NCI-H524 (cell line): ENCODE results near the gene PTRH1.

Experiments
- DNase-seq, 2 experiments: peaks; one replicate each; lab custom pipeline; 2025; lab: John Stamatoyannopoulos, UW

Gene PTRH1

DNA sequence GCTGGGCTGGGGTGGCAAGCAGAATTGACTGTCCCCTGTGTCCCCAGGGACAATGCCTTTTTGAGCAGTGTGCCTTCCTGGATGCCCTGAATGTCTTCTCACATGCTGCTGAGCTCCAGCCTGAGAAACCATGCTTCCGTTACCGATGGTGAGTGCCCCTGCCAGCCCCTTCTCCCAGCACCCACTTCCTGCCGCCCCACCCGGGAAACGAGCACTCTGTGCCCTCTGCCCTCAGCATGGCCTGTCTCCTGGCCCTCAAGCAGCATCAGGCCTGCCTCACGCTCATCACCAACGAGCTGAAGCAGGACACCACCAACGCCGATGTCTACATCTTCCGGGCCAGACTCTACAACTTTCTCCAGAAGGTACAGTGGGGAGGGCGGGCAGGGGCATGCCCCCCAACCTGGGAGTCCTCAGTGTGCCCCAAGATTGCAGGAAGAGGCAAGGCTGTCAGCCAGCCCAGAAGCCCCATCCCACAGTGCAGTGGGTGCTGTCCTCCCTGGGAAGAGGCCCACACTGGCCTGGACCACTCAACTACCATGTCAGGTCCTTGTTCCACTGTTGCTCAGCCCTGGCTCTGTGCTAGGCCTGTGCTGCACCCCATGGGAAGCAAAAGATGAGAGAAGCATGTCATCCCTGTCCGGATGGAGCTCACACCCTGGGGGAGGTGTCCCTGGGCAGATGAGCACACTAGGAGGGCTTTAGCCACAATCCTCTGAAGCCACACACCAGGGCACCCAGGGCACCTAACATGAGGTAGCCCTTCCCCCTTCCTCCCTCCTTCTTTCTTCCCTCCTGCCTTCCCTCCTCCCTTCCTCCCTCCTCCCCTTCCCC lies 4.8 kb upstream of the PTRH1 start:
- DNase-seq = no peak

GRCh38 chr9:127717766-127718165 lies 2.3 kb upstream of the PTRH1 start:
- DNase-seq = no peak

DNA sequence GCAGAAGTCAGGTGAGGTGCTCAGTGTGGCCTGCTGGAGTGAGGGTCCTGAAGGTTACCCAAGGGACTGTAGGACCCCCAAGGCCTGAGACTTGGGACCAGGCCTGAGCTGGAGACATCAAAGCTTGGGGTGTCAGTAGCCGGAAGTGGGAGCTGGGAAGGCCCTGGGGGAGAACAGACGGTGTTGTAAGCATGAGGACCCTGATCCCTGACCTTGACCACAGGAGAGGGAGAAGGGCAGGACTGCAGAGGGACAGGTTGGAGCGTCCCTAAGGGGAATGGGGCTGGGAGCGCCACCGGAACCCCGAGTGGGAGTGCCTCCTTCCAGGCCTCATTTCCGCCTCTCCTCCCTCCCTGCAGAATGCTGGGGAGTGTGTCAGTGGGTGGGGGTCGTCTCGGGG lies 949 bp upstream of the PTRH1 start:
- DNase-seq = no peak

DNA sequence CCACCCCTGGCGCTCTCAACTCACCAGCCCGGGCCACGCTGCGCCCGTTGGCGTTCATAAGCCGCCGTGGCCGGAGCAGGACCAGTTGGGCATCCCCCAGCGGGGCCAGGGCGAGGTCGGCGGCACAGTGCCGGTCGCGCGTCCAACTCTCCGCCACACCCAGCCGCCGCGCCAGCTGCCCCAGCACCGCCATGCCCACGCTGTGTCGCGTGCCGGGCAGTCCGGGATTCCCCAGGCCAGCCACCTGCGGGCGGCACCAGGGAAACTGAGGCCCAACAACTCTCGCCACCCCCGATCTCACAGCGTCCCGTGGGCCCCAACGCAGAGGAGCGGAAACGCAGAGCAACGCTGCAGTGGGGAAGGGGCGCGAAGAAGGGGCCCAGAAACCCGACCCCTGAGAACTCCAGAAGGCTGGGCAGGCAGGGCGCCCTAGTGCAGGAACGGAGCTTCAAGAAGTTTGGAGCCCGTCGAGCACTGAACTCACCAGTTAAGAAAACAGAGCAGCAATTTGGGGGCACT lies 453 bp downstream of the PTRH1 start:
- DNase-seq = peak in 1 of 2 experiments; percentile 64

DNA sequence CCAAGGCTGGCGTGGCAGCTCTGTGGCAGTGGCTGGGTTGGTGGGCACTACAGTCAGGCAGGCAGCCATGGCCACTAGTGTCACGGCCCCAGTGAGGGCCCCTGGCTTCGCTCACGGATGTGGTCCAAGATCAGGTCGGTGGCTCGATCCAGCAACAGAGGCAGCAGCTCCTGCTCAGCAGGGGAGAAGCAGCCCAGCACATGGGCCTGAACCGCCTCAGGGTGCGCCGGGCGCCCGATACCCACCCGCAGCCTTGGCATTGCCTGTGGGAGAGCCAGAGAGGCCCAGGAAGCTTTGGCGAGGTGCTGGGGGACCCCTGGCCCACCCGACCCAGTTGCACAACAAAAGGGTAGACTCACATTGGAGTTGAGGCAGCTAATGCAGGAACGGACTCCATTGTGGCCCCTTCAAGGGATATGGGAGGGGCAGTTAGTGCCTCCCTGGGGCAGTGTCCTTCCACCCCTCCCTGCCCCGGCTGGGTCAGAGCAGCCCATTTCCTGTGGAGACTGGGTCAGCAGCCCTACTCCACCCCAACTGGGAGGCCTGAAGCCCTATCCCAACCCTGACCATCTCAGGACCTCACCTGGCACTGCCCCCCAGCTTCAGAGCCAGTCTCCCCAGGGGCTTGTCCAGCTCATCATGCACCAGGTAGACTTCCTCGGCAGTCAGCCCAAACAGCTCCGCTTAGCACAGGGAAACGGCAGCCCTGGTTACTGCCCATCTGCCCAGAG lies 1.3 kb downstream of the PTRH1 start:
- DNase-seq = no peak

DNA sequence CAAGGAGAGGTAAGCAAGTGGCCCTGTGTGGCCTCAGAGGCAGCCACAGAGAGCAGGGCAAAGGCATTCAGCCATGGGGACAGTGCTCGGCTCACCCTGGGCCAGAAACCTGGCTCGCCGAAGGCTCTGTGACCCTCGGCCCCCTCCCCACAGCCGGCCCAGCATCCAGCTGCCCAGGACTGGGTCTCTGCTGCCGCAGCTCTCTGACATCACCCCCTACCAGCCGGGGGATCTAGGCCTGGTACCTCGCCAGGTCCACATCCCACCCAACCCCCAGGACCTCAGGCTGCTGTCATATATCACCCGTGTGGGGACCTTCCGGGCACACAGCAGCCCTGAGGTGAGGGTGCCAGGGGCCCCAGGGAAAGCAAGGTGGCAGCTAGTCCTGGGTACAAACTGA lies 2.6 kb downstream of the PTRH1 start:
- no peak for DNase-seq

- no peak for DNase-seq
Measured at GRCh38 chr9:127712371-127712770, 3.1 kb downstream of the PTRH1 start.

DNA sequence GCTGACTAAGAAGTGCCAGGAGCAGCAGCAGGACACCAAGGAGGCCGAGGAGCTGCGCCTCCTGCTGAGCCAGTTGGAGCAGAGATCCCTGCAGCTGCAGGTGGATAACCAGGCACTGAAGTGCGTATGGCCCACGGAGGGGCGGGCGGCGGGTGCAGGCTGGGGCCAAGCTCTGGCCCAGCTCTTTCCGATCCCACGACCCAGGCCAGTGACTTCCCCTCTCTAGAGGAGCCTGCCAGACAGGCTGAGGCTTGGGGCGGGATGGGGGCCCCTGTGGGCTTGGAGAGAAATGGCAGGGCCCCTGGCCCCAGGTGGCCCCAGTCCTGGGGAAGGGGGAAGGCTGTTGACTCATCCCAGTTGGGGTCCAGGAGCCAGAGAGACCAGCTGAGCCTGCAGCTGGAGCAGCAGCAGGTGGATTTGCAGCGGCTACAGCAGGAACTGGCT lies 3.6 kb downstream of the PTRH1 start:
- peak; percentile 56 to 79 for DNase-seq

GRCh38 chr9:127711226-127711701 lies 4.2 kb downstream of the PTRH1 start:
- peak in 1 of 2 experiments; percentile 71 for DNase-seq

- no peak for DNase-seq
Measured at GRCh38 chr9:127710204-127710783, 5.2 kb downstream of the PTRH1 start.

DNA sequence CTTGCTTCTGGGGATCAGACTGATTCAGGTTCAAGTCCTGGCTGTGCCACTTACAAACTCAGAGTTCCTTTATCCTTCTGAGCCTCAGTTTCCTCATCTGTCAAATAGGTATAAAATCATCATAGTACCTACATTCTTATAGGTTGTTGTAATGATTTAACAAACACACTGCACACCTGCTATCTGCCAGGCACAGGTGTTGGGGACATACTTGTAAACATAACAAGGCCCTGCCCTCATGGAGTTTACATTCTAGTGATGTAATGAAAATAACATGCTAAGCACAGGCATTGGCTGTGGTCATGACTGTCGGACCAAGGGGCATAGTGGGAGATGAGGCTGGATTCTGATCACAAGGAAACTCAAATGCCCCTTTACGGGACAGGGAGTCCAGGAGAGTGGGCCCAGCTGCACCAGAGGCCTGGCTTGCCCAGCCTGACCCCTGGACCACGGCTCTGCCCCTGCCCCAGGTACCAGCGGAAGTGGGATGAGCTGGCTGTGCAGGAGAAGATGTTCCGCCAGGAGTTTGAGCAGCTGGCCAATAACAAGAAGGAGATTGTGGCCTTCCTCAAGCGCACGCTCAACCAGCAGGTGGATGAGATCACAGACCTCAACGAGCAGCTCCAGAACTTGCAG lies 6.4 kb downstream of the PTRH1 start:
- no peak for DNase-seq

DNA sequence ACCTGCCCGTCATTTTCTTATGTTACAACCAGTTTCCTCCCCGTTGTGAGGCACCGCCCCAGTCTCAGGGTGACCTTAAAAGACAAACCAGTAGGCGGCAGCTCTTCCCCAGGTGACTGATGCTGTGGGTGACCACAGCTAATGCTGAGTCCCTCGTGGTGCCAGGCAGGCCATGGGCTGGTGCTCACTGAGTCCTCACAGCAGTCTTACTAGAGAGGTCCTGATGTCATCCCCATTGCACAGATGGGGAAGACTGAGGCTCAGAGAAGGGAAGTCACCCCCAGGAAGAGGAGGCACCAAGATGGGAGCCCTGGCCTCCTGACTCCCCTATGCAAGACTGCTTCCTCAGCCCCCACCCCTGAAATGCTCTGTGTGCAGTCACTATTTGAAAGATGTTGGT lies 7.7 kb downstream of the PTRH1 start:
- DNase-seq = no peak

- DNase-seq = no peak
Measured at GRCh38 chr9:127706836-127707241, 8.6 kb downstream of the PTRH1 start, which contains the start of gene CFAP157. Gene CFAP157, plus strand, starts transcription at chr9:127706988. Its CDS starts 44 bp downstream, at chr9:127707032.

- DNase-seq = no peak
Measured at GRCh38 chr9:127705577-127706379, 9.7 kb downstream of the PTRH1 start.

- DNase-seq = no peak
Measured at GRCh38 chr9:127703289-127703946, 12.0 kb downstream of the PTRH1 start.

DNA sequence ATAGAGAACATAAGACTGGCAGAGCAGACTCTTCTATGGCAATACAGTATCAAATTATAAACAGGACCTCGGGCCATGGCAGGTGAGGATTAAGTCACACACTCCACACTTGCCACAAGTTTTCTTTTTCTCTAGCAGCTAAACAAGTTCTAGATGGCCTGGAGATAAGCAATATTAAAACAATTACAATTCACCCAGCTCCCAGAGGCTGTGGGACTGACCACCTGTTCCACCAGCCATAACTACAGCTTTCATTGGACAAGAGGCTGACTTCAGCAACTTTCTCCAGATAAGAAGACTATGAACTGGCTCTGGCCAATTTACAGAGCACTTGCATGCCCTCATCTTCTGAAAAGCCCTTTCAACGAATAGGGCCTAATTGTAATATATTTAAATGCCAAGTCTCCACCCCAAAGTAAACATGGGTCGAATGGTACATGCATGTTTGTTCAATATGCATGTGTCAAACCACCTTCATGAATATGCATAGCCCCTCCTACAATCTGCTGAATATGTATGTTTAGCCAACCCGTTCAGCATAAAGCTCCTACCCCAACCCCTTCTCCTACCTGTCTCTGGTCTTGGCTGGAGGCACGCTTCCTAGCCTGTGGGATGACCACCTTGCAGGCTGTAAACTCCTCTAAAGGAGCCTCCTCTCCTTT lies 14.7 kb downstream of the PTRH1 start:
- no peak for DNase-seq

GRCh38 chr9:127700140-127700539 lies 15.3 kb downstream of the PTRH1 start:
- no peak for DNase-seq

DNA sequence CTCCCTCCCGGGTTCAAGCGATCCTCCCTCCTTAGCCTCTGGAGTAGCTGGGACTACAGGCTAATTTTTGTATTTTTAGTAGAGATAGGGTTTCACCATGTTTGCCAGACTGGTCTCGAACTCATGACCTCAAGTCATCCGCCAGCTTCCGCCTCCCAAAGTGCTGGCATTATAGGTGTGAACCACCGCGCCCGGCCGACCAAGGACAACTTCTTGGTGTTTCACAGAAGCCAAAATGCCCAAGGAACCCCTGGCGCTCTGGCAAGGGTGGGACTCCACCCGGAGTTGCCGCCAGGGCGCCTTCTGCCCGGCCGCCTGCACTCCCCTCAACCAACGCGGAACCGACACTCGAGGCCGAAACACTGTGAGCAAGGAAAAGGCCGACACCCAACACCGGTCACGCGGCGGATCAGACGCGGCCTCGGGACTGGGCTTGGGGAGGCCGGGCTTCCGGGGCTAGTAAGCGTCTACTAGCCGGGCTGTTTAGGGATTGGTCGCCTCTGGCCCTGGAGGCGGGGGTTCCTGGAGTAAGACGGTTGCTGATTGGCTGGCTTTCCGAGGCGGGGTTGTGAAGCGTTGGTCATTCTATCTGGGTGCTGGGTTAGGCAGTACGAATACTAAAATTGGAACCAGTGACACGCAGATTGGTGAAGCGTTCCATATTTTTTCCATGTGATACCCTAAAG lies 16.3 kb downstream of the PTRH1 start:
- no peak for DNase-seq

DNA sequence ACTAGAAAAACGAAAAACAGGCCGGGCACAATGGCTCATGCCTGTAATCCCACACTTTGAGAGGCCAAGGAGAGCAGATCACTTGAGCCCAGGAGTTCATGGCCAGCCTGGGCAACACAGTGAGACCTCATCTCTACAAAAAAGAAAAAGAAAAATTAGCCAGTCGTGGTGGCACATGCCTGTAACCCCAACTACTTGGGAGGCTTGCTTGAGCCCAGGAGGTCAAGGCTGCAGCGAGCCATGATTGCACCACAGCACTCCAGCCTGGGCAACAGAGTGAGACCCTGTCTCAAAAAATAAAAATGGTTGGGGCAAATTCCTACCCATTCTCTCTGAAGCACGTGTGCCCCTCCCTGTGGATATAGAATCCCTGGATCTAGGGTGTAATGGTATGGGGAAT lies 17.1 kb downstream of the PTRH1 start:
- no peak for DNase-seq
